Caco-2 (cell line): ENCODE data around the gene SLC30A1. TPM values are rescaled to one million over a fixed set of nuclear protein-coding genes. Genes with fewer than 3 reads are reported as not detected.
A peak's percentile ranks its signal among the peaks of the same experiment; 100 is the strongest.

ENCODE experiments used
- Bru-seq: library from RNA; stranded (reverse); fragments of 400-500 nt; gene quantifications from one replicate; lab custom pipeline; 2021; lab: Mats Ljungman, UMichigan
- BruChase-seq, 2 experiments: library from RNA; stranded (reverse); fragments of 400-500 nt; gene quantifications; one replicate each; lab custom pipeline; 2021; lab: Mats Ljungman, UMichigan
- BruUV-seq: library from RNA; stranded (reverse); fragments of 400-500 nt; replicated peaks from 2 replicates; lab custom pipeline; 2021; lab: Mats Ljungman, UMichigan
- CTCF ChIA-PET: fragments of 300-600 bp; sonication (Branson Sonifier 250); formaldehyde crosslinking; loops from one replicate; lab custom pipeline; 2022; ENCODE audit warnings: antibody characterized with exemption; lab: Charles Lee
- POLR2A ChIA-PET: fragments of 300-600 bp; sonication (Branson Sonifier 250); formaldehyde crosslinking; loops from one replicate; lab custom pipeline; 2022; ENCODE audit warnings: antibody characterized with exemption; lab: Charles Lee
- DNase-seq, 2 experiments: peaks; one replicate each; pipeline versions ENCODE4 v3.0.0 to v3.0.0-alpha.2; 2020 to 2022
- H3K27me3 ChIP-seq: replicated peaks from 2 replicates; pipeline ENCODE4 v1.6.0; 2011; ENCODE audit warnings: low read length; ENCODE audit not compliant: control insufficient read depth, insufficient read depth
- H3K36me3 ChIP-seq: 2 replicates; pipeline ENCODE4 v1.5.1; 2011; ENCODE audit warnings: low read length; ENCODE audit not compliant: control insufficient read depth, insufficient read depth
- H3K4me1 ChIP-seq: fragments of 250-450 bp; sonication (Bioruptor Pico); 2 replicates; pipeline ENCODE4 v1.5.1; 2020; ENCODE audit warnings: mild to moderate bottlenecking
- H3K4me3 ChIP-seq: 2 replicates; pipeline ENCODE4 v1.5.1; 2011; ENCODE audit warnings: low read depth, mild to moderate bottlenecking, control low read depth, low read length
- H3K9me3 ChIP-seq: fragments of 250-450 bp; sonication (Bioruptor Pico); 2 replicates; pipeline ENCODE4 v1.5.1; 2020; ENCODE audit warnings: mild to moderate bottlenecking, moderate library complexity
- H3K27ac Mint-ChIP-seq: one replicate; pipeline ENCODE4 v1.8.0; 2022; ENCODE audit warnings: mixed read lengths; ENCODE audit not compliant: unreplicated experiment
- H3K27me3 Mint-ChIP-seq: one replicate; pipeline ENCODE4 v1.8.0; 2022; ENCODE audit warnings: mixed read lengths; ENCODE audit not compliant: insufficient read depth, unreplicated experiment
- H3K36me3 Mint-ChIP-seq: one replicate; pipeline ENCODE4 v1.8.0; 2022; ENCODE audit warnings: mild to moderate bottlenecking, mixed read lengths; ENCODE audit not compliant: insufficient read depth, unreplicated experiment
- H3K4me1 Mint-ChIP-seq: one replicate; pipeline ENCODE4 v1.8.0; 2022; ENCODE audit warnings: low read depth, mixed read lengths; ENCODE audit not compliant: unreplicated experiment
- H3K4me3 Mint-ChIP-seq: one replicate; pipeline ENCODE4 v1.8.0; 2022; ENCODE audit warnings: mild to moderate bottlenecking, moderate library complexity, mixed read lengths; ENCODE audit not compliant: unreplicated experiment
- H3K9me3 Mint-ChIP-seq: one replicate; pipeline ENCODE4 v1.8.0; 2022; ENCODE audit warnings: mixed read lengths; ENCODE audit not compliant: unreplicated experiment
- intact Hi-C: fragments of 100-400 bp; cut with micrococcal nuclease; formaldehyde crosslinking; loops from one replicate; pipeline ENCODE4 v1.10.0; 2022; ENCODE audit not compliant: unreplicated experiment
- long read RNA-seq: library from polyadenylated mRNA; stranded (forward); transcript quantifications from one replicate; pipeline ENCODE4 v2.0.0, GENCODE V29; 2022
- total RNA-seq: library from RNA; stranded (reverse); gene quantifications from 2 replicates; pipeline ENCODE4 v1.2.3, GENCODE V29; 2022
- TF ChIP-seq, protein P1 (sequence below), 2 experiments: fragments of 200-600 bp in 1 of 2; IDR thresholded peaks; 1 replicate in 1 of 2; 2 replicates in 1 of 2; pipeline versions ENCODE4 v1.5.1 to v1.8.0; 2011 to 2022; ENCODE audit warnings: antibody characterized with exemption in 1 of 2, control low read depth in 1 of 2, inconsistent platforms in 1 of 2, low read depth in 1 of 2, low read length in 1 of 2, mild to moderate bottlenecking in 1 of 2, moderate library complexity in 1 of 2; ENCODE audit not compliant: insufficient read depth in 1 of 2, severe bottlenecking in 1 of 2, unreplicated experiment in 1 of 2

The SLC30A1 gene, protein sequence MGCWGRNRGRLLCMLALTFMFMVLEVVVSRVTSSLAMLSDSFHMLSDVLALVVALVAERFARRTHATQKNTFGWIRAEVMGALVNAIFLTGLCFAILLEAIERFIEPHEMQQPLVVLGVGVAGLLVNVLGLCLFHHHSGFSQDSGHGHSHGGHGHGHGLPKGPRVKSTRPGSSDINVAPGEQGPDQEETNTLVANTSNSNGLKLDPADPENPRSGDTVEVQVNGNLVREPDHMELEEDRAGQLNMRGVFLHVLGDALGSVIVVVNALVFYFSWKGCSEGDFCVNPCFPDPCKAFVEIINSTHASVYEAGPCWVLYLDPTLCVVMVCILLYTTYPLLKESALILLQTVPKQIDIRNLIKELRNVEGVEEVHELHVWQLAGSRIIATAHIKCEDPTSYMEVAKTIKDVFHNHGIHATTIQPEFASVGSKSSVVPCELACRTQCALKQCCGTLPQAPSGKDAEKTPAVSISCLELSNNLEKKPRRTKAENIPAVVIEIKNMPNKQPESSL
- total RNA-seq, result 21.6 and 26.6 TPM in 2 replicates
- percentile 96 among the genes with signal in this experiment for Bru-seq, nascent RNA
- percentile 100 among the genes with signal in this experiment for BruChase-seq, experiment 1, labeled RNA remaining after a 2-hour chase
- BruChase-seq, experiment 2, labeled RNA remaining after a 6-hour chase, result percentile 93 among the genes with signal in this experiment
- long read RNA-seq, full-length matches to known transcripts, result 31 of 40 reads
- long read RNA-seq, partial matches to known transcripts, result 0 of 40 reads
- long read RNA-seq, other reads (novel, unspliced or antisense), result 9 of 40 reads

DNA sequence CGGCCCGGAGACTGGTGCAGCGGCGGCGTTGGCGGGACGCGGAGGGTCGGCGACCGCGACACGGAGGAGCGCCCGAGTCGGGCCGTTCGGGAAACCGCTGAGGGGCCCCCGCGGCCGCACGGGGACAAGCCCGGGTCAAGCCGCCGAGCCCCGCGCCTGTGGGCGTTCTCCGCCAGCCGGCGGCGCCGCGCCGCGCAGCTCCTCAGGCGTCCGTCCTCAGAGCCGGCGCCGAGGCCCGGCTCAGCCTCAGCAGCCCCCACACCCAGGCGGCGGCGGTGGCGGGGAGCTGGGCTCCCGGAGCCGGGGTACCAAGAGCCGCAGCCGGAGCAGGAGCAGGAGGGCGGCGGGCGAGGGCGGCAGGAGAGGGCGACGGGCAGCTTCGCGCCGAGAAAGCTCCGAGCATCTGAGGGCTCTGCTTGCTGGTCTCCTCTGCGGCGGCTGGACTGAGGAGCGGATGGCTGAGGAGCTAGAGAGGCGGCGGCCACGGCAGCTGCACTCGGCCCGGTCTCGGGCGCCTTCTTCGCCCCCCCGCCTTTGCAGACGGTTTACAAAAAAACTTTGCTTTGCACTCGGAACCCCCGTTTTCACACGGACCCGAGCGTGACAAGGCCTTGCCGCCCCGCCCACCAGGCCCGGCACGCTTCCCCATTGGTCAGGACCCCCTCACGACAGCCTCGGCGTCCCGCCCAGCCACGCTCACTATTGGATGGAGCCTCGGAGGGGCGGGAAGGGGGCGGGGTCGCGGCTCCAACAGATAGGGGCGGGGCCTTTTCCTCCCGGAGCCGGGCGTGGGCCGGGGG is at the start of gene SLC30A1:
TSS of gene SLC30A1 (minus strand) at position 522 of the 800 bp plus-strand sequence. CDS start 549 bp downstream, outside the sequence.
- Mint-ChIP-seq H3K36me3 (peaks cover 26% of the 10 kb centered on the region), H3K4me3 (peak within 1 kb of the TSS; percentile 72), H3K4me1 (peaks cover 19% of the 10 kb centered on the region), H3K27ac (peak within 1 kb of the TSS; percentile 81), H3K27me3 (no peaks in the 10 kb centered on the region), H3K9me3 (no peaks in the 10 kb centered on the region)
- Histone ChIP-seq H3K27me3 (no peaks in the 10 kb centered on the region), H3K36me3 (peaks cover 1% of the 10 kb centered on the region; the same call in 1 of the 2 replicates), H3K4me3 (peak within 1 kb of the TSS; percentile 98), H3K4me1 (peaks cover 20% of the 10 kb centered on the region), H3K9me3 (no peaks in the 10 kb centered on the region)
- DNase-seq, result peak; percentile 98
- intact Hi-C loops, result loop anchor here (1.0 to 2.0 kb wide), 5 partner anchors 24 to 88 kb away; no protein-coding TSS in a partner anchor
- ChIA-PET CTCF (interaction anchor here (0.6 to 2.7 kb wide), 11 partner anchors 20 to 218 kb away, joined by 3 to 25 read pairs (median 4); no protein-coding TSS in a partner anchor), POLR2A (interaction anchor here (0.6 to 1.8 kb wide), 6 partner anchors 24 to 1123 kb away, joined by 3 to 7 read pairs (median 3); no protein-coding TSS in a partner anchor)
- BruUV-seq, result no TSS peak
- TF ChIP-seq, protein P1, sequence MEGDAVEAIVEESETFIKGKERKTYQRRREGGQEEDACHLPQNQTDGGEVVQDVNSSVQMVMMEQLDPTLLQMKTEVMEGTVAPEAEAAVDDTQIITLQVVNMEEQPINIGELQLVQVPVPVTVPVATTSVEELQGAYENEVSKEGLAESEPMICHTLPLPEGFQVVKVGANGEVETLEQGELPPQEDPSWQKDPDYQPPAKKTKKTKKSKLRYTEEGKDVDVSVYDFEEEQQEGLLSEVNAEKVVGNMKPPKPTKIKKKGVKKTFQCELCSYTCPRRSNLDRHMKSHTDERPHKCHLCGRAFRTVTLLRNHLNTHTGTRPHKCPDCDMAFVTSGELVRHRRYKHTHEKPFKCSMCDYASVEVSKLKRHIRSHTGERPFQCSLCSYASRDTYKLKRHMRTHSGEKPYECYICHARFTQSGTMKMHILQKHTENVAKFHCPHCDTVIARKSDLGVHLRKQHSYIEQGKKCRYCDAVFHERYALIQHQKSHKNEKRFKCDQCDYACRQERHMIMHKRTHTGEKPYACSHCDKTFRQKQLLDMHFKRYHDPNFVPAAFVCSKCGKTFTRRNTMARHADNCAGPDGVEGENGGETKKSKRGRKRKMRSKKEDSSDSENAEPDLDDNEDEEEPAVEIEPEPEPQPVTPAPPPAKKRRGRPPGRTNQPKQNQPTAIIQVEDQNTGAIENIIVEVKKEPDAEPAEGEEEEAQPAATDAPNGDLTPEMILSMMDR (IDR thresholded peaks at IDR 0.05; ENCODE audit: insufficient read depth in 1 of 2, low read depth in 1 of 2, low read length in 1 of 2, severe bottlenecking in 1 of 2, unreplicated experiment in 1 of 2), result no peak

DNA sequence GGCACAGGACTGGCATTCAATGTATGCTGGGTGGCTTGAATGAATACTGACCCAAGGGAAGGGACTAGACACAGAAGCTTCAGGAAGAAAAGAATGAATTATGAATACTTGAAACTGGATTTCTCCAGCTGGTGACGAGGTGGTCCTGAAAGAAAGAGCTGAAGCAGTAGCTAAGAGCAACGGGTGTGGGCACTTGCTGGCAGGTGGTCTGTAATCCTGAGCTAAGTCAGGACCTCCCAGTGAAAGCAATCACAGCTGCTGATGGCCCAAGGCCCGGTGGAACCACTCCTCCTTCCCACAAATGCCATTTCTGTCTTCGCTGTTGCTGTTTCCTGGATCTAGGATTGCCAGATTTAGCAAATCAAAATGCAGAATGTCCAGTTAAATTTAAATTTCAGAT is 49.5 kb upstream of the SLC30A1 start:
- no peak for DNase-seq
- Histone ChIP-seq H3K27me3 (no peaks in the 10 kb centered on the region), H3K4me3 (no peak overlapping the region), H3K36me3 (no peaks in the 10 kb centered on the region), H3K4me1 (peaks cover 5% of the 10 kb centered on the region), H3K9me3 (no peaks in the 10 kb centered on the region)
- TF ChIP-seq, protein P1 (IDR thresholded peaks at IDR 0.05; ENCODE audit: insufficient read depth in 1 of 2, low read depth in 1 of 2, low read length in 1 of 2, severe bottlenecking in 1 of 2, unreplicated experiment in 1 of 2), result no peak
- Mint-ChIP-seq H3K36me3 (no peaks in the 10 kb centered on the region), H3K27me3 (no peaks in the 10 kb centered on the region), H3K4me1 (peaks cover 19% of the 10 kb centered on the region), H3K4me3 (no peak overlapping the region), H3K27ac (no peak overlapping the region), H3K9me3 (no peaks in the 10 kb centered on the region)
- CTCF ChIA-PET, result no interaction called here
- no TSS peak for BruUV-seq
- POLR2A ChIA-PET, result no interaction called here
- intact Hi-C loops, result no loop called here
